ENCODE data around the gene C2orf78.

DNA sequence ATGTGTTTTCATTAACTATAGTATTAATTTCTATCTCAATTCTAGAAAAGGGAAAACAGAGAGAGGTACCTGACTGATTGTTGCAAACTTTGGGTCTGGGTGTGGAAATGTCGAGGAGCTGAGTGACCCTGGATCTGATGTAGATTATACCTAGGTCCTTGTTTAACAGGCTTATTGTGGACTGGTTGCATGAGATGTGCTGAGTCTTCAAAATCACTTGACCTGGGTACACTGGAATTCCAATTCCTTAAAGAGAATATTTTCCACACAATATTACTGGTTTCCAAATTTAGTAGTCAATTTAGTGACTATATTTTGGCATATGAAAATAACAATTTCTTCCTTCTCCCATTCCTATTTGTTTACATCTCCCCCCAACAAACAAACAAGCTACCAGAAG lies 17.6 kb upstream of the C2orf78 start:
- no peak for TF ChIP-seq EZH2 (IDR thresholded peaks at IDR 0.05; ENCODE audit: insufficient read depth, low read length)
- TF ChIP-seq, protein P1, sequence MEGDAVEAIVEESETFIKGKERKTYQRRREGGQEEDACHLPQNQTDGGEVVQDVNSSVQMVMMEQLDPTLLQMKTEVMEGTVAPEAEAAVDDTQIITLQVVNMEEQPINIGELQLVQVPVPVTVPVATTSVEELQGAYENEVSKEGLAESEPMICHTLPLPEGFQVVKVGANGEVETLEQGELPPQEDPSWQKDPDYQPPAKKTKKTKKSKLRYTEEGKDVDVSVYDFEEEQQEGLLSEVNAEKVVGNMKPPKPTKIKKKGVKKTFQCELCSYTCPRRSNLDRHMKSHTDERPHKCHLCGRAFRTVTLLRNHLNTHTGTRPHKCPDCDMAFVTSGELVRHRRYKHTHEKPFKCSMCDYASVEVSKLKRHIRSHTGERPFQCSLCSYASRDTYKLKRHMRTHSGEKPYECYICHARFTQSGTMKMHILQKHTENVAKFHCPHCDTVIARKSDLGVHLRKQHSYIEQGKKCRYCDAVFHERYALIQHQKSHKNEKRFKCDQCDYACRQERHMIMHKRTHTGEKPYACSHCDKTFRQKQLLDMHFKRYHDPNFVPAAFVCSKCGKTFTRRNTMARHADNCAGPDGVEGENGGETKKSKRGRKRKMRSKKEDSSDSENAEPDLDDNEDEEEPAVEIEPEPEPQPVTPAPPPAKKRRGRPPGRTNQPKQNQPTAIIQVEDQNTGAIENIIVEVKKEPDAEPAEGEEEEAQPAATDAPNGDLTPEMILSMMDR (IDR thresholded peaks at IDR 0.05; ENCODE audit: insufficient read depth, low read depth, low read length), result no peak
